HepG2 (cell line): ENCODE data around the gene ATP9B. TPM values are rescaled to one million over a fixed set of nuclear protein-coding genes. Genes with fewer than 3 reads are reported as not detected.

Source experiments
- ATAC-seq: fragments of 200-7000 bp; cut with Tn5 transposase; 3 replicates; pipeline ENCODE4 v1.9.1; 2020; ENCODE audit warnings: mild to moderate bottlenecking, moderate library complexity
- BruUV-seq: library from RNA; stranded (reverse); fragments of 400-500 nt; replicated peaks from 2 replicates; lab custom pipeline; 2021; lab: Mats Ljungman, UMichigan
- CTCF ChIA-PET: fragments of 300-600 bp; formaldehyde crosslinking; extraction: SDS; loops from one replicate; lab custom pipeline; 2021; ENCODE audit warnings: low total read pairs, inconsistent platforms, low intra/inter-chr PET ratio; lab: Yijun Ruan, JAX
- POLR2A ChIA-PET: fragments of 350-600 bp; sonication (Branson Sonifier 250); formaldehyde crosslinking; loops from one replicate; lab custom pipeline; 2020; ENCODE audit warnings: antibody characterized with exemption, inconsistent platforms; lab: Yijun Ruan, JAX
- DNase-seq: peaks from one replicate; pipeline ENCODE4 v3.0.0-alpha.2; 2015; ENCODE audit warnings: low spot score
- FAIRE-seq: peaks from 3 replicates; lab custom pipeline; 2011; peaks lifted over from hg19 to GRCh38; lab: Jason Lieb, UNC
- H2AFZ ChIP-seq: one replicate; pipeline ENCODE4 v1.6.1; 2011; ENCODE audit warnings: low read length, inconsistent platforms
- H3K27ac ChIP-seq: fragments of 300-600 bp; 3 replicates; pipeline ENCODE4 v1.8.0; 2011; ENCODE audit warnings: mixed run types, mild to moderate bottlenecking, mixed read lengths, low read length, inconsistent platforms; ENCODE audit not compliant: insufficient read depth; ENCODE audit errors: extremely low read length
- H3K27me3 ChIP-seq, 2 experiments: fragments of 200-600 bp in 1 of 2; 2 replicates in 1 of 2; 3 replicates in 1 of 2; pipeline versions ENCODE4 v1.6.0 to v1.8.0; 2011; ENCODE audit warnings: low read length in 2 of 2, mild to moderate bottlenecking in 2 of 2, moderate library complexity in 2 of 2, inconsistent platforms in 1 of 2; ENCODE audit not compliant: insufficient read depth in 2 of 2, control insufficient read depth in 1 of 2
- H3K36me3 ChIP-seq, 2 experiments: fragments of 200-600 bp in 1 of 2; replicated peaks in 1 of 2; 2 replicates in 1 of 2; 3 replicates in 1 of 2; pipeline versions ENCODE4 v1.5.1 to v1.8.0; 2011; ENCODE audit warnings: low read length in 2 of 2, inconsistent platforms in 1 of 2; ENCODE audit not compliant: insufficient read depth in 2 of 2, control insufficient read depth in 1 of 2
- H3K4me1 ChIP-seq: 2 replicates; pipeline ENCODE4 v1.5.1; 2012; ENCODE audit warnings: low read length, inconsistent platforms; ENCODE audit not compliant: insufficient read depth
- H3K4me2 ChIP-seq: 2 replicates; pipeline ENCODE4 v1.6.0; 2011; ENCODE audit warnings: low read depth, low read length, inconsistent platforms
- H3K4me3 ChIP-seq, 3 experiments: fragments of 200-600 bp in 1 of 3; sonication (generic), shearing (Covaris generic) in 1 of 3; replicated peaks in 1 of 3; 2 replicates each; pipeline ENCODE4 v1.5.1; 2011 to 2016; ENCODE audit warnings: low read length in 3 of 3, inconsistent platforms in 2 of 3, low read depth in 2 of 3, mild to moderate bottlenecking in 2 of 3, control low read depth in 1 of 3, mixed read lengths in 1 of 3; ENCODE audit not compliant: insufficient read depth in 1 of 3
- H3K79me2 ChIP-seq: one replicate; pipeline ENCODE4 v1.6.1; 2011; ENCODE audit warnings: low read length, inconsistent platforms; ENCODE audit not compliant: insufficient read depth
- H3K9ac ChIP-seq: 2 replicates; pipeline ENCODE4 v1.6.0; 2011; ENCODE audit warnings: mild to moderate bottlenecking, low read depth, low read length, inconsistent platforms; ENCODE audit not compliant: insufficient read depth
- H3K9me3 ChIP-seq: 2 replicates; pipeline ENCODE4 v1.5.1; 2012; ENCODE audit warnings: mild to moderate bottlenecking, low read length
- H4K20me1 ChIP-seq: 2 replicates; pipeline ENCODE4 v1.6.0; 2011; ENCODE audit warnings: inconsistent platforms, mild to moderate bottlenecking, low read length, moderate library complexity; ENCODE audit not compliant: insufficient read depth
- ARHGAP35 ChIP-seq: sonication (generic); formaldehyde crosslinking; IDR thresholded peaks from 2 replicates; pipeline ENCODE4 v1.9.0; 2022; ENCODE audit warnings: mild to moderate bottlenecking, inconsistent platforms, moderate library complexity, missing genetic modification reagents, borderline replicate concordance
- MBNL3 ChIP-seq: fragments of 250-450 bp; sonication (Bioruptor Pico); conservative IDR thresholded peaks from 2 replicates; pipeline ENCODE4 v1.8.0; 2022; ENCODE audit warnings: mild to moderate bottlenecking, inconsistent platforms
- ZBTB1 ChIP-seq: sonication (generic); formaldehyde crosslinking; IDR thresholded peaks from 2 replicates; pipeline ENCODE4 v1.4.0; 2020; ENCODE audit warnings: missing genetic modification reagents, borderline replicate concordance
- ZBTB49 ChIP-seq: sonication (generic); formaldehyde crosslinking; IDR thresholded peaks from 2 replicates; pipeline ENCODE4 v1.4.0; 2020; ENCODE audit warnings: missing genetic modification reagents, borderline replicate concordance
- ZMYM2 ChIP-seq: sonication (generic); formaldehyde crosslinking; IDR thresholded peaks from 2 replicates; pipeline ENCODE4 v1.8.0; 2022; ENCODE audit warnings: mild to moderate bottlenecking, missing genetic modification reagents
- ZNF280B ChIP-seq: sonication (generic); formaldehyde crosslinking; IDR thresholded peaks from 2 replicates; pipeline ENCODE4 v1.5.0; 2020; ENCODE audit warnings: missing genetic modification reagents, mild to moderate bottlenecking, borderline replicate concordance
- ZNF335 ChIP-seq: sonication (generic); formaldehyde crosslinking; IDR thresholded peaks from 2 replicates; pipeline ENCODE4 v1.4.0; 2020; ENCODE audit warnings: missing genetic modification reagents
- ZNF446 ChIP-seq: sonication (generic); formaldehyde crosslinking; IDR thresholded peaks from 2 replicates; pipeline ENCODE4 v1.5.0; 2020; ENCODE audit warnings: mild to moderate bottlenecking, missing genetic modification reagents
- WGBS: methylation state at CpG from one replicate; pipeline ENCODE4 v1.1.6; 2017; ENCODE audit warnings: low lambda C conversion rate; 5-methylcytosine and 5-hydroxymethylcytosine counted together
- in situ Hi-C: cut with HindIII; loops from 2 replicates; pipeline ENCODE4 v1.10.0; 2017; ENCODE audit warnings: low pct_unique_long_range_greater_than_20kb; ENCODE audit not compliant: extremely low pct_ligation_motif_present
- intact Hi-C: fragments of 100-400 bp; cut with micrococcal nuclease; formaldehyde crosslinking; loops from one replicate; pipeline ENCODE4 v1.10.0; 2022; ENCODE audit not compliant: unreplicated experiment
- polyA plus RNA-seq, 8 experiments: library from polyadenylated mRNA; depleted of rRNA in 3 of 8; stranded (reverse) in 7 of 8; unstranded in 1 of 8; fragments of >200 nt; fragmentation: Illumina TruSeq in 4 of 8; extraction: Trizol in 4 of 8; gene quantifications; 2 replicates each; pipeline versions ENCODE4 v1.2.1 to v1.2.3, GENCODE V29; 2011 to 2016; ENCODE audit warnings: low read depth in 4 of 8, missing spikeins in 1 of 8, mixed read lengths in 1 of 8; ENCODE audit not compliant: insufficient read depth in 1 of 8
- total RNA-seq, 5 experiments: library from RNA; depleted of rRNA; stranded (reverse); fragments of >200 nt; fragmentation: Illumina TruSeq; extraction: Trizol; gene quantifications; 2 replicates each; pipeline ENCODE4 v1.2.3, GENCODE V29; 2016; ENCODE audit warnings: low read depth in 1 of 5

Gene ATP9B
- total and polyA plus RNA-seq, 2 of the 13 experiments (the other 11 are each of a cell fraction or from before 2014, with no cell fraction given) = 10.8 to 11.3 TPM

- TF ChIP-seq ZNF280B (CRISPR knock-in tag) = no peak
- TF ChIP-seq ZMYM2 = no peak
- TF ChIP-seq ZBTB1 (CRISPR knock-in tag) = no peak
- TF ChIP-seq MBNL3 = no peak
Measured at GRCh38 chr18:79379251-79379905, 310.2 kb downstream of the ATP9B start (continued).

- Histone ChIP-seq H3K4me3 (no peak overlapping the region), H2AFZ (no peak overlapping the region), H3K4me1 (no peaks in the 10 kb centered on the region), H3K27me3 (peaks cover 0 to 21% of the 10 kb centered on the region in 2 experiments; a peak in 3 of 5 replicates), H3K9ac (no peak overlapping the region), H4K20me1 (peaks cover 3% of the 10 kb centered on the region; the same call in 1 of the 2 replicates), H3K4me2 (no peak overlapping the region), H3K27ac (no peak overlapping the region), H3K79me2 (no peaks in the 10 kb centered on the region), H3K9me3 (no peaks in the 10 kb centered on the region), H3K36me3 (no peaks in the 10 kb centered on the region)
- DNase-seq = no peak
- in situ Hi-C loops (loop anchor here (5.0 kb wide), 2 partner anchors 152 to 262 kb away; no protein-coding TSS in a partner anchor), intact Hi-C loops (loop anchor here (2.0 kb wide), 1 partner anchor 265 kb away; no protein-coding TSS in a partner anchor)
- TF ChIP-seq ZNF446 (CRISPR knock-in tag) = no peak
- no peak for TF ChIP-seq ZBTB49 (CRISPR knock-in tag)
- TF ChIP-seq ZNF335 = no peak
- TF ChIP-seq ARHGAP35 (CRISPR knock-in tag) = no peak
- ChIA-PET POLR2A (no interaction called here), CTCF (interaction anchor here (1.4 to 2.0 kb wide), 3 partner anchors 146 to 263 kb away, joined by 3 to 18 read pairs (median 17); no protein-coding TSS in a partner anchor)
- no peak for FAIRE-seq
- WGBS = 96% methylated on average over 17 of the region's 40 CpGs
- no peak for ATAC-seq
- no TSS peak for BruUV-seq
Measured at GRCh38 chr18:79379931-79380815, 311.0 kb downstream of the ATP9B start.
